T-helper 1 cell treated with Interleukin-12 subunit alpha and Interleukin-12 subunit beta and Interleukin-4 antibody, amounts not matched to agents 30 μg/mL and 1 μg/mL, for 36 hours (primary cell): ENCODE data around the gene ZNF84.

Experiments used
- H3K27ac Mint-ChIP-seq: one replicate; pipeline ENCODE4 v1.8.0; 2021; ENCODE audit warnings: mild to moderate bottlenecking, mixed read lengths
- H3K27me3 Mint-ChIP-seq: one replicate; pipeline ENCODE4 v1.8.0; 2021; ENCODE audit warnings: low read depth, mixed read lengths
- H3K36me3 Mint-ChIP-seq: one replicate; pipeline ENCODE4 v1.8.0; 2021; ENCODE audit warnings: low read depth, mixed read lengths
- H3K4me1 Mint-ChIP-seq: one replicate; pipeline ENCODE4 v1.8.0; 2021; ENCODE audit warnings: low read depth, mixed read lengths
- H3K4me3 Mint-ChIP-seq: one replicate; pipeline ENCODE4 v1.8.0; 2021; ENCODE audit warnings: mild to moderate bottlenecking, moderate library complexity, mixed read lengths
- H3K9me3 Mint-ChIP-seq: one replicate; pipeline ENCODE4 v1.8.0; 2021; ENCODE audit warnings: mixed read lengths

The ZNF84 gene

DNA sequence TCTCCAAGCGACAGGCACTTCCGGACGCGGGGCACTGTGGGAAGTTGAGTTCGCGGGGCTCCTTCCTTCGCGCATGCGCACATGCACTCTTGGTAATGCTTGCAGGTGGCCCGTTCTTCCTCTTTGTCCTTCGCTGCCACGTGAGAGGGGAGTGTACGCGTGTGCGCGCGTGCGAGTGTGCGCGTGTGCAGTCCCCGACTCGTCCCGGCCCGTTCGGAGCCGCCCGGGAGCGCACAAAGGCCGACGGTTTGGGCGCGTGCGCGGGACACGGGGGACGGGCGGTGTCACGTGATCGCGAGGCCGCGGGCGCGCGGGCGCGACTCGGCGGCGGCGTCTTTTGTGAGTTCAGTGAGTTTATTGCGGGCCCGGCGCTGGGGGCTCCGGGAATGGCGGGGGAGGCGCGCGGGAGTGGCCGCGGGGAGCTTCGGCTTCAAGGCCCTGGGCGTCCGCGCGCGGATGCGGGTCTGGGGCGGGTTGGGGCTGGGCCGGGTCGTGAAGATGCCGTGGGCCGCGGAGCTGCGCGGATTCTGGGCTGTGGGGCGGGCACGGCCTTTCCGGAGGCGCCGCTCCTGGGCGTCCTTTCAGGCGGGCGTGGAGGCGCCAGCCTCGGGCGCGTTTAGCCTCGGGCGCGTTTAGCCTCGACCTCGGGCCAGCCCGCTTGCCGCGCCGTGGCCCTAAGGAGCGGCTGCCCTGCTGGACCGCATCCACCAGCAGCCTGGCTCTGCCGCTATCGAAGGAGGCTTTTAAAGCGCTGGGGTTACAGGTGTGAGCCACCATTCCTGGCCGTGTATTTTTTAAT is at the start of gene ZNF84:
ZNF84 (plus strand) TSS at position 303 of the 799 bp plus-strand sequence. CDS start 3,959 bp downstream, outside the sequence.
- Mint-ChIP-seq H3K27ac (peak within 1 kb of the TSS; percentile 96), H3K27me3 (no peaks in the 10 kb centered on the region), H3K9me3 (peaks cover 69% of the 10 kb centered on the region), H3K36me3 (peaks cover 42% of the 10 kb centered on the region), H3K4me3 (peak within 1 kb of the TSS; percentile 90), H3K4me1 (peaks cover 6% of the 10 kb centered on the region)

DNA sequence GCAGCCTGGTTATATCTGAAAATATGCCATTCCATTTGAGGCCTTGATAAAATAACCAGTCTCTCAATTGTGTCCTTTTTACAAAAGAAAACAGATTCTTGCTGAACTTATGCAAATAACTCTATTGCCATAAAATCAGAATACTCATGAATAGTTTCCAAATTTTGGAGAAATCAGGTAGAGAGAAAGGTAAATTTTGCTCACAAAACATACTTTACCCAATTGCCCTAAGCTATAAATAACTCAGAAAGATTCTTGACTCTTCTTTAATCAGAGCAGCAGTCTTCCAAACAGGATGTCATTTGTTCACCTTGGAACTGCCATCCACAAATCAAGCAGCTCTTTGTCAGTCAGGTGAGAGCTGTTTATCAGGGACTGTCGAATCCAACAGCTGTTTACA is 38.6 kb upstream of the ZNF84 start:
- Mint-ChIP-seq H3K27me3 (no peaks in the 10 kb centered on the region), H3K9me3 (peaks cover 72% of the 10 kb centered on the region), H3K27ac (no peak overlapping the region), H3K36me3 (peaks cover 59% of the 10 kb centered on the region), H3K4me3 (no peak overlapping the region), H3K4me1 (peaks cover 4% of the 10 kb centered on the region)

DNA sequence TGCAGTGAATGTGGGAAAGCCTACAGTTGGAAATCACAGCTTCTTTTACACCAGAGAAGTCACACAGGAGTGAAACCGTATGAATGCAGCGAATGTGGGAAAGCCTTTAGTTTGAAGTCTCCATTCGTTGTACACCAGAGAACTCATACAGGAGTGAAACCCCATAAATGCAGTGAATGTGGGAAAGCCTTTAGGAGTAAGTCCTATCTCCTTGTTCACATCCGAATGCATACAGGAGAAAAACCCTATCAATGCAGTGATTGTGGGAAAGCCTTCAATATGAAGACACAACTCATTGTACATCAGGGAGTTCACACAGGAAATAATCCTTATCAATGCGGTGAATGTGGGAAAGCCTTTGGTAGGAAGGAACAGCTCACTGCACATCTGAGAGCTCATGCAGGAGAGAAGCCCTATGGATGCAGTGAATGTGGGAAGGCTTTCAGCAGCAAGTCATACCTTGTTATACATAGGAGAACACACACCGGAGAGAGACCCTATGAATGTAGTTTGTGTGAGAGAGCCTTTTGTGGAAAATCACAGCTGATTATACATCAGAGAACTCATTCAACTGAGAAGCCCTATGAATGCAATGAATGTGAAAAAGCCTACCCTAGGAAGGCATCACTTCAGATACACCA is 26.5 kb upstream of the ZNF84 start:
- Mint-ChIP-seq H3K27ac (no peak overlapping the region), H3K27me3 (no peaks in the 10 kb centered on the region), H3K4me3 (no peak overlapping the region), H3K9me3 (peaks cover 67% of the 10 kb centered on the region), H3K36me3 (peaks cover 83% of the 10 kb centered on the region), H3K4me1 (peaks cover under 1% of the 10 kb centered on the region)

DNA sequence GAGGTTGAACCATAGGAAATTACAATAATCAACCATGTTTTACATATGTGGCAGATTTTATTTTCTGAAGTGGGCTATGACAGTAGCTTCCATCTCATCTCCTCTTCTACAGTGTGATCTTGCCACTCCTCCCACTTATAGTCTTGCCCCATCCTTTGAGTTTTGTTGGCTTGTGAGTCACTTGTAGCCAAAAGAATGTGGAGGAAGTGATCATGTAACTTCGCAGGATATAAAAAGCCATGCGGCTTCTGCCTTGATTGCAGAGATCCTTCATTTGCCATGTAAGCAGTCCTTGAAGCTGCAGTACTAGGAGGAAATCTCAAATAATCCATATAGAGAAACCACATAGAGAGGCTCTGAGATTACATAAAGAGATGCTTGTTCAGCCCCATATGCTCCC is 13.7 kb upstream of the ZNF84 start:
- Mint-ChIP-seq H3K36me3 (peaks cover 19% of the 10 kb centered on the region), H3K4me3 (no peak overlapping the region), H3K27ac (no peak overlapping the region), H3K9me3 (peaks cover 71% of the 10 kb centered on the region), H3K4me1 (no peaks in the 10 kb centered on the region), H3K27me3 (no peaks in the 10 kb centered on the region)

DNA sequence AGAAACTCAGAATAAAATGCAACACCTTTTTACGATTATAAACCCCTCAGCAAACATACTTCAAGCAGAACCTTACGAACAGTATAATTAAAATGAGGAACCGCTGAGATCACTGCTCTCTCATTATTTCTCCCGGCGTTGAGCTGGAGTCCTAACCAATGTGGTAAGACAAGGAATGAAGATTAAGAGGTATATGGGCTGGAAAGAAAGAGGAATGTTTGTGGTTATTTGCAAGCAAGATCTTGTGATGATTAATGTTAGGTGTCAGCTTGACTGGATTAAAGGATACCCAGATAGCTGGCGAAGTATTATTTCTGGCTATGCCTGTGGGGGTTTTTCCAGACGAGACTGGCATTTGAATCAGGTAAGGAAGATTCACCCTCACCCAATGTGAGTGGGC is 10.3 kb upstream of the ZNF84 start:
- Mint-ChIP-seq H3K27me3 (no peaks in the 10 kb centered on the region), H3K27ac (no peak overlapping the region), H3K4me1 (no peaks in the 10 kb centered on the region), H3K36me3 (peaks cover 5% of the 10 kb centered on the region), H3K4me3 (no peak overlapping the region), H3K9me3 (peaks cover 62% of the 10 kb centered on the region)

DNA sequence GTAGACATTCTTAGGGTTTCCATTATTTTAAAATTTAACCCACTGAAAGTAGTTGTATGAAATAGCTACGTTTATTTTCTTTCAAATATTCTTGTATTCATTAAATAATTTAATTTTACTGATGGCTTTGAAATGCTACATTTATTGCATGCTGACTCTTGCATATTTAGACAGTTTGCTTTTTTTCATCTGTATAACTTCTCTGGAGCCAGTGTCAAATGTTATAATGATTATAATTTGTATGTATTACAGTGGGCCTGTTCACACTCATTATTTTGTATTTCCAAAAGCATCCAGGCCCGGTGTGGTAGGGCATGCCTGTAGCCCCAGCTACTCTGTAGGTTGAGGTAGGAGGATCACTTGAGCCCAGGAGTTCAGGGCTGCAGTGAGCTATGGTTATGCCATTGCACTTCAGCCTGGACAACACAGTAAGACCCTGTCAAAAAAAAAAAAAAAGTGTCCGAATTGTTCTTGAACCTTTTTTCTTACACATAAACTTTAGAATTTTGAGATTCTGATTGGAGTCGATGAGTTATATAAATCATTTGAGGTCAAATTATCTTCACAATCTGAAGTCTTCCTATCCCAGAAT is 905 bp downstream of the ZNF84 start:
- Mint-ChIP-seq H3K27me3 (no peaks in the 10 kb centered on the region), H3K4me3 (peak overlapping the region; percentile 90), H3K9me3 (peaks cover 76% of the 10 kb centered on the region), H3K36me3 (peaks cover 50% of the 10 kb centered on the region), H3K27ac (peak overlapping the region; percentile 96), H3K4me1 (peaks cover 6% of the 10 kb centered on the region)

DNA sequence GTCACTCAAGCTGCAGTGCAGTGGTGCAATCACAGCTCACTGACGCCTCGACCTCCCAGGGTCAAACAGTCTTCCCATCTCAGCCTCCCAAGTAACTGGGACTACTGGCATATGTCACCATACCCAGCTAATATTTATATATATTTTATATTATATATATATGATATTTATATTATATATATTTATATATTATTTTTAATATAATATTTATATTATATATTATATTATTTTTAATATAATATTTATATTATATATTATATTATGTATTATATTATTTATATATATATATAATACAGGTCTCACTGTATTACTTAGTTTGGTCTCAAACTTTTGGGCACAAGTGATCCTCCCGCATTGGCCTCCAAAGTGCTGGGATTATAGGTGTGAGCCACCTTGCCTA is 9.4 kb downstream of the ZNF84 start:
- Mint-ChIP-seq H3K4me3 (no peak overlapping the region), H3K4me1 (no peaks in the 10 kb centered on the region), H3K9me3 (peaks cover 79% of the 10 kb centered on the region), H3K27ac (no peak overlapping the region), H3K27me3 (no peaks in the 10 kb centered on the region), H3K36me3 (peaks cover 89% of the 10 kb centered on the region)

DNA sequence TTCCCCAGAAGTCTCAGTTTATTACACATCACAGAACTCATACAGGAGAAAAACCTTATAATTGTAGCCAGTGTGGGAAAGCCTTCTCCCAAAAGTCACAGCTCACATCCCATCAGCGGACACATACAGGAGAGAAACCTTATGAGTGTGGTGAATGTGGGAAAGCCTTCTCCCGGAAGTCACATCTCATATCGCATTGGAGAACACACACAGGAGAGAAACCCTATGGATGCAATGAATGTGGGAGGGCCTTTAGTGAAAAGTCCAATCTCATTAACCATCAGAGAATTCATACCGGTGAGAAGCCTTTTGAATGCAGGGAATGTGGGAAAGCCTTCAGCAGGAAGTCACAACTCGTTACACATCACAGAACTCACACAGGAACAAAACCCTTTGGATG is 20.1 kb downstream of the ZNF84 start:
- H3K36me3 Mint-ChIP-seq = peaks cover 43% of the 10 kb centered on the region
- no peaks in the 10 kb centered on the region for H3K4me1 Mint-ChIP-seq
- H3K9me3 Mint-ChIP-seq = peaks cover 63% of the 10 kb centered on the region
- H3K27me3 Mint-ChIP-seq = no peaks in the 10 kb centered on the region
- peak overlapping the region; percentile 49 for H3K27ac Mint-ChIP-seq
- H3K4me3 Mint-ChIP-seq = no peak overlapping the region

DNA sequence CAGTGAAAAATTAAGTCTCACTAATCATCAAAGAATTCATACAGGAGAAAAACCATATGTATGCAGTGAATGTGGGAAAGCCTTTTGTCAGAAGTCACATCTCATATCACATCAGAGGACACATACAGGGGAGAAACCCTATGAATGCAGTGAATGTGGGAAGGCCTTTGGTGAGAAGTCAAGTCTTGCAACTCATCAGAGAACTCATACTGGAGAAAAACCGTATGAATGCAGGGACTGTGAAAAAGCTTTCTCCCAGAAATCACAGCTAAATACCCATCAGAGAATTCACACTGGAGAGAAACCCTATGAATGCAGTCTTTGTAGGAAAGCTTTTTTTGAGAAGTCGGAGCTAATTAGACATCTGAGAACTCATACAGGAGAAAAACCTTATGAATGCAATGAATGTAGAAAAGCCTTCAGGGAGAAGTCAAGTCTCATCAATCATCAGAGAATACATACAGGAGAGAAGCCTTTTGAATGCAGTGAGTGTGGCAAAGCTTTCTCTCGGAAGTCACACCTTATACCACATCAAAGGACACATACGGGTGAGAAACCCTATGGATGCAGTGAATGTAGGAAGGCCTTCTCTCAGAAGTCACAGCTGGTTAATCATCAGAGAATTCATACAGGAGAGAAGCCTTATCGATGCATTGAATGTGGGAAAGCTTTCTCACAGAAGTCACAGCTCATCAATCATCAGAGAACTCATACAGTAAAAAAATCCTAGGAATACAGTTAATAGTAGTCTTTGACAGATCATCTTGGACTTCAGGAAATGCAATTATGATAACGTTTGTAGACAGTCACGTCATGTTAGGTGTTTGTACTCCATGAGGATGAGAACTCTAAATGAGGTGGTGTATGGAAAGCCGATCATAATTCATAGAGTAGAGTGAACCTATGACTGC is 21.1 kb downstream of the ZNF84 start:
- Mint-ChIP-seq H3K4me3 (no peak overlapping the region), H3K36me3 (peaks cover 36% of the 10 kb centered on the region), H3K27me3 (no peaks in the 10 kb centered on the region), H3K27ac (no peak overlapping the region), H3K4me1 (no peaks in the 10 kb centered on the region), H3K9me3 (peaks cover 63% of the 10 kb centered on the region)

DNA sequence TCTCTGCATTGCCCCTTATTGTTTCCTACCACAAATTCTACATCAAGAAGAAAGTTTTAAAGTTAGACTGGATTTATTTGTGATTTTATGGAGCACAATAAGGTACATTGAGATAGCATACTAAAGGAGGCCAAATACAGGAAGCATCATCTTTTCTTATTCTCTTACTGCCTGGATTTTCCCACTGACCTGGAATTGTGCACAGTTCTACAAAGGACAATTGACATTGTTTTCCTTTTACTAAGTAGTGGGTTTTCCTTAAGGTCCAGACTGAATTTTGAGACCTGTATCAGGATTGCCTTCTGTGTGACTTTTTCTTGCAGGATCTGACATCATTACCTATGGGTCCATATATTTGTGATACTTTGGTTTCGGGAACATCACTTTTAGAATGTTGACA is 24.6 kb downstream of the ZNF84 start:
- H3K27ac Mint-ChIP-seq = no peak overlapping the region
- no peak overlapping the region for H3K4me3 Mint-ChIP-seq
- peaks cover 77% of the 10 kb centered on the region for H3K9me3 Mint-ChIP-seq
- no peaks in the 10 kb centered on the region for H3K27me3 Mint-ChIP-seq
- H3K4me1 Mint-ChIP-seq = no peaks in the 10 kb centered on the region
- peaks cover 24% of the 10 kb centered on the region for H3K36me3 Mint-ChIP-seq

DNA sequence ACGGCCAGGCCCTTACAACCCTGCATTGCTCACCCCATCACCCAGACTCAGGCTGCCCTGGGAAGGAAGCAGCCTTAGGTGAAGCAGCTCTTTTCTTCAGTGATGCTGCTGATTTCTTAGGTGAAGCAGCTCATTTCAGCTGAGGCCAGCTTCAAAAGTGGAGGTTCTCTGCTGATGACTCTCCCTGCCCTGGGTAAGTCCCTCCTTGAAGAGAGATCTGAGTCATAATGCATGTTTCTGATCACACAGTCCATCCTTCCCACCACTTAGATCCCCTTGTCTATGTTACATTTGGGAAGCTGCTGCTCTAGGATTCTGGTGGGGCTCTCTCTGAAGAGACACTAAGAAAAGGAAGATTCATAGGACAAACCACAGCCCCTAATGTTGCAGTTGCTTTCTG is 26.2 kb downstream of the ZNF84 start:
- H3K36me3 Mint-ChIP-seq = peaks cover 8% of the 10 kb centered on the region
- no peak overlapping the region for H3K4me3 Mint-ChIP-seq
- H3K27ac Mint-ChIP-seq = no peak overlapping the region
- no peaks in the 10 kb centered on the region for H3K4me1 Mint-ChIP-seq
- H3K27me3 Mint-ChIP-seq = no peaks in the 10 kb centered on the region
- peaks cover 71% of the 10 kb centered on the region for H3K9me3 Mint-ChIP-seq

DNA sequence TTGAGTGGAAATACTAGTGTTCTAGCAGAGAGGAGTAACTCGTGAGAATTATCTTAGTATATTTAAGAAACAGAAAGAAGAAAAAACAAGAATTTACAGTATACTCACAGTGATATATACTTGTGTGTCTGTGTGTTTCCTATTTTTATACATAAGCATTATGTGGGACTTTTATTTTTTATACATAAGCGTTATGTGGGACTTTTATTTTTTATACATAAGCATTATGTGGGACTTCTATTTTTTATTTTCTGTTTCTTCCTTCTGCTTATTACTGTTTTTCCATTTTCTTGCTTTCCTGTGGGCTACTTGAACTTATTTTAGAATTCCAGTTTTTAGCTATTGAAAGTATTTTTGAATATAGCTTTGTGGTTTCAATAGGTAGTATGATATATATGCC is 36.5 kb downstream of the ZNF84 start:
- Mint-ChIP-seq H3K27me3 (no peaks in the 10 kb centered on the region), H3K4me1 (no peaks in the 10 kb centered on the region), H3K36me3 (peaks cover 2% of the 10 kb centered on the region), H3K9me3 (peaks cover 48% of the 10 kb centered on the region), H3K4me3 (no peak overlapping the region), H3K27ac (no peak overlapping the region)

DNA sequence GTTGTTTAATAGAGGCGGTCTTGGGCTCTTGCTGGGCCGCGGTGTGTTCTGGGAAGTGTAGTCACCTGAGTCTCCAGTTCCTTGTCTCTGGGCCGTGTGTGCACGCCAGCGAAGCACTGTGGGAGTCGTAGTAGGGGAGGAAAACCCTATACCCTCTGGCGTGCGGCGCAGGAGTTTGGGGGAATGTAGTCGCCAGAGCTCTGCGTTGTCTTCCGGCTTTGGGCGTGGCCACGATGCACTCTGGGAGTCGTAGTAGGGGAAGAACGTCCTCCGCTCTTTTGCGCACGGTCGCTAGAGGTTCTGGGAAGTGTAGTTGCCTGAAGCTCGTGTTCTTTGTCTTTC is 42.7 kb downstream of the ZNF84 start:
- Mint-ChIP-seq H3K27ac (no peak overlapping the region), H3K4me1 (peaks cover 8% of the 10 kb centered on the region), H3K36me3 (peaks cover 41% of the 10 kb centered on the region), H3K9me3 (peaks cover 60% of the 10 kb centered on the region), H3K4me3 (no peak overlapping the region), H3K27me3 (no peaks in the 10 kb centered on the region)

DNA sequence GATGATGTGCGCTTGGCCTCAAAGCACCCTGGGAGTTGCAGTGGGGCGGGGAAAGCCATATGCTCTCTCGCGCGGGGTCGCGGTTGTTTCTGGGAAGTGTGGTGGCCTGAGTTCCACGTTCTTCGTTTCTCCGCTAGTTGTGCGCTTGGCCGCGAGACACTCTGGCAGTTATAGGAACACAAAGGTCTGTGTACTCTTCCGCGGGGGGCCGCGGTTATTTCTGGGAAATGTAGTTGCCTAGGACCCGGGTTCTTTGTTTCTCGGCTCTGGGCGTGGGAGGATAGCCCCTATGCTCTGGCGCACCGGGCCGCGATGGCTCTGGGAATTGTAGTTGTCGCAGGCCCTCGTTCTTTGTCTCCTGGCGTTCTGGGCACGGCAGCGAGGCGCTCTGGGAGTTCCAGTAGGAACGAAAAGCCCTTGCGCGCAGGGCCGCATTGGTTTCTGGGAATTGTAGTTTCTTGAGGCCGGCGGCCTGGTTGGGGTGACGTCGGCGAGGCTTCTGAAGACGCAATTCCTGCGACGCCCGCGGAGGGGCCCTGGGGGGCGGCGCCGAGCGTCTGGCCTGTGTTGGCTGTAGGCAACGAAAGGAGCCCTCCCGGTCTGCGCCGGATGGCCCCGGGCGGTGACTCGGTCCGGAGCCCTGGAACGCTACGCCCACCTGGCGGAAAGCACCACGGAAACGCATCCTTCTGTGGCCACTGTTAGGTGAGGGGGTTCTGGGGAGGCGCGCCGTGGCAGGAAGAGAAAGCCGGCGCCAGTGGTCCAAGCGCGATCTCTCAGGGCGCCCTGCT is 43.3 kb downstream of the ZNF84 start, which contains the start of gene ZNF140:
ZNF140 (plus strand) TSS at position 556 of the 791 bp plus-strand sequence. CDS start 398 bp downstream, outside the sequence.
- Mint-ChIP-seq H3K27me3 (no peaks in the 10 kb centered on the region), H3K36me3 (peaks cover 47% of the 10 kb centered on the region), H3K4me3 (no peak within 1 kb of the TSS), H3K9me3 (peaks cover 61% of the 10 kb centered on the region), H3K4me1 (peaks cover 8% of the 10 kb centered on the region), H3K27ac (no peak within 1 kb of the TSS)
